T-helper 1 cell treated with Interleukin-12 subunit alpha and Interleukin-12 subunit beta and Interleukin-4 antibody, amounts not matched to agents 30 μg/mL and 1 μg/mL, for 36 hours (primary cell): ENCODE results near the gene CHKA.
A peak's percentile ranks its signal among the peaks of the same experiment; 100 is the strongest.

Experiments
- H3K27ac Mint-ChIP-seq: one replicate; pipeline ENCODE4 v1.8.0; 2021; ENCODE audit warnings: mild to moderate bottlenecking, mixed read lengths
- H3K27me3 Mint-ChIP-seq: one replicate; pipeline ENCODE4 v1.8.0; 2021; ENCODE audit warnings: low read depth, mixed read lengths
- H3K36me3 Mint-ChIP-seq: one replicate; pipeline ENCODE4 v1.8.0; 2021; ENCODE audit warnings: low read depth, mixed read lengths
- H3K4me1 Mint-ChIP-seq: one replicate; pipeline ENCODE4 v1.8.0; 2021; ENCODE audit warnings: low read depth, mixed read lengths
- H3K4me3 Mint-ChIP-seq: one replicate; pipeline ENCODE4 v1.8.0; 2021; ENCODE audit warnings: mild to moderate bottlenecking, moderate library complexity, mixed read lengths
- H3K9me3 Mint-ChIP-seq: one replicate; pipeline ENCODE4 v1.8.0; 2021; ENCODE audit warnings: mixed read lengths

CHKA gene

DNA sequence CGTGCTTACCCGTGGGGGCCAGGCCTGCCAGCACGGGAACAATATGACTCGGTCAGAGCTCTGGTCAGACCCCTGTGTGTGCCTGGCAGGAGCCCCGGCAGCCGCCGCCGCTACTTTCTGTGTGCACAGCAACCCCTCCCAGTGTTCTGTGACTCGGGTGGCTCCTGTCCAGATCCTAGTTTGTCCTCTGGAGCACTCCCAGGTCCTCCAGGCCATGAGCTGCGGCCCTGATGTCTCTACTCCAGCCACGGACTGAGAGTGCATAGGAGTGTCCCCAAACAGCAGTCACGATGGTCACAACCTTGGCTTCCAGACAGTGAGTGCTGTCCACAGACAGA, 87.5 kb downstream of the CHKA start:
- Mint-ChIP-seq H3K27ac (no peak overlapping the region), H3K27me3 (no peaks in the 10 kb centered on the region), H3K4me3 (no peak overlapping the region), H3K36me3 (peaks cover 8% of the 10 kb centered on the region), H3K4me1 (peaks cover 26% of the 10 kb centered on the region), H3K9me3 (no peaks in the 10 kb centered on the region)

DNA sequence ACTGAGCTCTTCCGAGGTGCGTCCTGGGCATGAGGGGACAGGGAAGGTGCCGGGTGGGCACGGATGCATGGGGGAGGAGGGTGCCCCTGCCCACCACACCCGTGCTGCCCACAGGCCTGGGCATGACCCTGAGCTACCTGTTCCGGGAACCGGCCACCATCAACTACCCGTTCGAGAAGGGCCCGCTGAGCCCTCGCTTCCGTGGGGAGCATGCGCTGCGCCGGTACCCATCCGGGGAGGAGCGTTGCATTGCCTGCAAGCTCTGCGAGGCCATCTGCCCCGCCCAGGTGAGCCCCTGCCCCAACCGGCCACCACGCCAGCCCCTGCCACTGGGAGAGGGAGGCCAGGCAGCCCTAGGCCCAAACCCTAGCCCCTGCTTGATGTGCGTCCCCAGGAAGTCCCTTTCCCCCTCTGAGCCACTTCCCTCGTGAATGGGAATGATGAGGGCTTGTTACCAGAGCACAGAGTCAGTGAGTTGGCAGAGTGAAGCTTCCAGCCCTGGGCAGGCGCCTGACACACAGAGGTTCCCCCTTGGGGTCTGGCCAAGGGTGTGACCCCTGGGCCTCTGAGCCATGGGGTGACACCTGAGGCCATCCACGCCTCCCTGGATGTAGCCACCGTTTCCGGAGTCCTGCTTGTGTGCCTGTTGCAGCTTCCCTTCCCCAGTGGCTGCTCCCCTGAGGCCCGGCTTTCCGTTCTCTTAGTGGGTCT, 88.0 kb downstream of the CHKA start:
- no peaks in the 10 kb centered on the region for H3K27me3 Mint-ChIP-seq
- H3K36me3 Mint-ChIP-seq: peaks cover 8% of the 10 kb centered on the region
- peaks cover 26% of the 10 kb centered on the region for H3K4me1 Mint-ChIP-seq
- no peak overlapping the region for H3K27ac Mint-ChIP-seq
- no peaks in the 10 kb centered on the region for H3K9me3 Mint-ChIP-seq
- no peak overlapping the region for H3K4me3 Mint-ChIP-seq

DNA sequence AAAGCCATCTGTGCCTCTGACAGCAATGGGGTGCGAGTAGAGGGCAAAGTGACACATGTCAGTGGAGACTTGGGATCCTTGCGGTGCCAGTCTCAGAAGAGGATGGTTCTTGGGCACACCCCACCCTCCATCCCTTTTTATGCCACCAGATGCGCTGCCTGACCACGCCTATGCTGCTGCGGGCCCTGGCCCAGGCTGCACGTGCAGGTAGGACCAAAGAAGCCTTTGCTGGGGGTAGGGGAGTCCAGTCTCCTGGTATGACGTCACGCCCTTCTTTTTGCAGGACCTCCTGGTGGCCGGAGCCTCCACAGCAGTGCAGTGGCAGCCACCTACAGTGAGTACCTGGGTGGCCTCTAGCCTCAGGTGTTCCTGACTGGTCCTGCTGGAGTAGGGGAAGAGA, 89.2 kb downstream of the CHKA start:
- peak overlapping the region; percentile 95 for H3K4me3 Mint-ChIP-seq
- no peaks in the 10 kb centered on the region for H3K9me3 Mint-ChIP-seq

DNA sequence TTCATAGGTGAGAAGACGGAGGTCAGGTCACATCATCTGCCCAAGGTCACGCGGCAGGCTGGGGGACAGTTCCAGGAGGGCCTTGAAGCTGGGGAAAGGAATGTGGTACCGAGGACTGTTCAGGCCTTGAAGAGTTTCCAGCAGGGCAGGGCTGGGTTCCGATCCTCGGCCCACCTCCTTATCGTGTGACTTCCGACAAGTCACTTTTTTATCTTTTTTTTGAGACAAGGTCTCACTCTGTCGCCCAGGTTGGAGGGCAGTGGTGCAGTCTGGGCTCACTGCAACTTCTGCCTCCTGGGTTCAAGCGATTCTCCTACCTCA, 90.1 kb downstream of the CHKA start:
- Mint-ChIP-seq H3K9me3 (no peaks in the 10 kb centered on the region), H3K27ac (peak overlapping the region; percentile 91), H3K4me1 (peaks cover 16% of the 10 kb centered on the region), H3K36me3 (peaks cover 6% of the 10 kb centered on the region), H3K27me3 (no peaks in the 10 kb centered on the region), H3K4me3 (peak overlapping the region; percentile 95)

More for the DNA sequence above, 89.2 kb downstream of the CHKA start:
- Mint-ChIP-seq H3K27me3 (no peaks in the 10 kb centered on the region), H3K27ac (peak overlapping the region; percentile 91), H3K36me3 (peaks cover 8% of the 10 kb centered on the region), H3K4me1 (peaks cover 20% of the 10 kb centered on the region)

DNA sequence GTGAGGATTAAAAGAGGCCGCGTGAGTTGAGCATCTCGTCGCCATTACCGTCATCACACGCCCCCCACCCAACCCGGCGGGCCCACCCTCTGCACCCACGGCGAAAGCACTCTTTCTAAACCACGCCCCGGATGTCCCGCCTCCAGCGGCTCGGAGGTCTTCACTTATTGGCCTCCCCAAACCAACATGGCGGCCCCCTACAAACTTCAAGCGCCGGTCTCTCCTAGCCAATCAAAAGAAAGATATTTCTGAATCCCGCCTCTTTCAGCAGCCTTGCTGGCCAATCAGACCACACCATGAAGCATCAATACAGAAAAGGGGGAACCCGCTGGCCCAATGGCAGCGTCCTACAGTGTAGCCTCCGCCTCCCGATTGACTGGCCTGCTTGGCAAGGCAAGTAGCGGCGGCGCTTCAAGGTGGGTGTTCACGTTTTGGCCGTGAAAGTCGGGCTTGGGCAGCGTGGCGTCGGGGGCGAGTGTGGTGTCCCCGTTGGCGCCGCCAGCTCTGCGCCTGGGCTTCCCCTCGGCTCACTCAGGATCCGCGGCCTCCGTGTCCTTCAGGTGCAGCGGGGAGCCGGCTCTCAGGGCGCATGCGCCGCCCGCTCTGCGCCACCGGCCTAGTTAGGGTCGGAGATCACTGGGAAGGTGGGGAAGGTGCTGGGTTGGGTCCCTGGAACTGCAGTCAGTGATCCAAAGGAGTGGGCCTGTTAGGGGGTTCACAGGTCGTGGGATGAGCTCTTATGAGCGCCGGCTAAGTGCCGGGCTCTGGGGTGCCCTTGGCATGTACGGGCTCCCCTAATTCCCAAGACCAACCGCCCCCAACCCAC, 90.7 kb downstream of the CHKA start, which contains the start of gene NDUFS8:
NDUFS8 (plus strand) TSS at position 364 of the 826 bp plus-strand sequence. CDS start 1,471 bp downstream, outside the sequence.
- Mint-ChIP-seq H3K4me1 (peaks cover 16% of the 10 kb centered on the region), H3K9me3 (no peaks in the 10 kb centered on the region), H3K27me3 (no peaks in the 10 kb centered on the region), H3K27ac (peak within 1 kb of the TSS; percentile 91), H3K36me3 (peaks cover 6% of the 10 kb centered on the region), H3K4me3 (peak within 1 kb of the TSS; percentile 95)

DNA sequence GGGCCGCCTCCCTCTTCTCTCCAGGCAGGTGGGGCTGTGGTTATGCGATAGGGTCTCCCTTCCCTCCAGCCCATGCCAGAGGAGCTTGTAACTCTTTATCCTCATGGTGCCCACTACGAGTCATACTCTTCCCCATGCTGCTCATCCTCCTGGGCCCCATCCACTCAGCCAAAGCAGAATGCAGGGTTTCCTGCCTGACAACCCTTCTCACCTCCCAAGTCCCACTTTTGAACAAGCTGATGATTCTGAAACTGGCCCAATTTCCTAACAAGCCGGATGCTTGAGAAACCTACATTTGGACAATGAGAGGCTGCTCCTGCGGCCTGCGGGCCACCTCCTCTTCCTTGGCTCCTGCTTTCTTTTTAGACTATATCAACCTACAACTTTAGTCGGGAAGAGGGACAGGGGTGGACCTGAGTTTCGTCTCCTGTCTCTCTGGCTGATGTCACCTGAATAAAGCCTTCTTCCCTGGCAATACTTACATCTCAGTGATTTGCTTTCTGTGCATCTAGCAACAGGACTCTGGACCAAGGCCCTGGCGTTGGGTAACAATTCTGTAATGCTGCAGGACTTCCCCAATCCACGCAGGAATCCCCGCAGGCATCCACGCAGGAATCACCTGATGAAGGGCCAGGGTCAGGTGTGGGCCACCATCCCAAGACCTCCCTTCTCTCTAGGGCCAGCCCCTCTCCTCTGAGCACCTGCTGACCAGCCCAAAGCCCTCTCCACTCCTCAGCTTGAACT, 92.2 kb downstream of the CHKA start:
- Mint-ChIP-seq H3K4me3 (peak overlapping the region; percentile 71), H3K4me1 (peaks cover 19% of the 10 kb centered on the region), H3K36me3 (peaks cover 6% of the 10 kb centered on the region), H3K9me3 (no peaks in the 10 kb centered on the region), H3K27me3 (no peaks in the 10 kb centered on the region), H3K27ac (peak overlapping the region; percentile 41)

DNA sequence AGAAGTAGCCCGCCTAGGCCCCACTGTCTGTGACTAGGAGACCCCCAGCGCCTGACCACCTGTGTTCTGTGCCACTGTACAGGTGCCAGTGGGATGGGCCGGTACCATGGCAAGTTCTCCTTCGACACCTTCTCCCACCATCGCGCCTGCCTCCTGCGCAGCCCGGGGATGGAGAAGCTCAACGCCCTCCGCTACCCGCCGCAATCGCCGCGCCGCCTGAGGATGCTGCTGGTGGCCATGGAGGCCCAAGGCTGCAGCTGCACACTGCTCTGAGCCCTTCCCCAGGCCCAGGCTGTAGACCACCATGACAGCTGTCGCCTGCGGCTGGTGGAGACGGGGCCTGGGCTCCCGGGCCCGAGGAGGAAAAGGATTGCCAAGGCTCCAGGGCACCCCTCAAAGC, 93.5 kb downstream of the CHKA start:
- Mint-ChIP-seq H3K9me3 (no peaks in the 10 kb centered on the region), H3K4me1 (peaks cover 19% of the 10 kb centered on the region), H3K4me3 (no peak overlapping the region), H3K27ac (no peak overlapping the region), H3K36me3 (peaks cover 3% of the 10 kb centered on the region), H3K27me3 (no peaks in the 10 kb centered on the region)

DNA sequence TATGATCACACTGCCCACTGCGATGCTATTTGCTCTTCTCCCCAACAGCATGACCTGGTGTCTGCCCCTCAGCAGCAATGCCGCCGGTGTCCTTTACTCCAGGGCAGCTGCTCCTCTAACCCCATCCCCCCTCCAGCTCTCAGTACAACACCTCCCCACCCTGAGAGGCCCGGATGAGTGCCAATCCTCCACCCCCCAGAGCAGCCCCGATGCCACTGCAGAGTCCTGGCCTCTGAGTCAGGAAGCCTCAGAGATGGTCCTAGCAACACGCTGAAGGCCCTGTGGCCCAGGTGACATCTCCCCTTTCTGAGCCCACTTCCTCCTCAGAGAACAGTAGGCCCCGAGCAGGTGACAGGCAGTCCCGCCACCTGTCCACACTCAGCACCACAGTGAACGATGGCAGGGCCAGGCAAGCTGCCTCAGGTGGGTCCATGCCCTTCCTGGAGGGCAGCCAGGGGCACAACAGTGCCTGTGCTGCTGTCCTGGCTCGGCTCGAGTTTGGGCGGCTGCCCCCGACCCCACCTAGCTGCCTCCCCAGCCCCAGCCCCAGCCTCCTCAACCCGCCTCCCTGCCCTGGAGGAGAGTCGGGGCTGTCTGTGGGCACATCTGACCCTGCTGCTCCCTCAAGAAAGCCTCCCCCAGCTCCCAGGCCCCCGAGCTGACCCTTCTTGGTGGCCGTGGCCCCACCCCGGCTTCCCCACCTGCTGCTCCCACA, 94.6 kb downstream of the CHKA start:
- H3K27ac Mint-ChIP-seq: no peak overlapping the region
- peaks cover 16% of the 10 kb centered on the region for H3K4me1 Mint-ChIP-seq
- H3K4me3 Mint-ChIP-seq: no peak overlapping the region
- peaks cover under 1% of the 10 kb centered on the region for H3K36me3 Mint-ChIP-seq
- H3K9me3 Mint-ChIP-seq: no peaks in the 10 kb centered on the region
- H3K27me3 Mint-ChIP-seq: no peaks in the 10 kb centered on the region

DNA sequence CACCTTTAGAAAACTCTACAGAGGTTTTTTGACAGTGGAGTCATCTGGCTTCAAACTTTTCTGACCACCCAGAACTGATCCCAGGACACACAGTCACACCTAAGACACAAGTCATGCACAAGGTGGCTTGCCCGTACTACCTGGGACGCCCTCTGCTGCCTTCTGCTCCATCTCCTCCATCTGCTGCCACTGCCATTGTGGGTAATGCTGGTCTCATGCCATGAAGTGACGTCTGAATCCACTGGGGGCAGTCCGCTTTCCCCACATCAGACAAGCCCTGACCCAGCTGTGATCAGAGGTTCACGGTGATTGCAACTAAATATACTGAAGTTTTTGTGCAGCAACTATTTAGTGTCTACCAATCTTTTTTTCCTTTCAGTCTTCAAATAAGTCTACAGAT, 96.1 kb downstream of the CHKA start:
- H3K36me3 Mint-ChIP-seq: no peaks in the 10 kb centered on the region
- H3K27me3 Mint-ChIP-seq: no peaks in the 10 kb centered on the region
- H3K4me1 Mint-ChIP-seq: peaks cover 11% of the 10 kb centered on the region
- H3K27ac Mint-ChIP-seq: no peak overlapping the region
- no peaks in the 10 kb centered on the region for H3K9me3 Mint-ChIP-seq
- no peak overlapping the region for H3K4me3 Mint-ChIP-seq

DNA sequence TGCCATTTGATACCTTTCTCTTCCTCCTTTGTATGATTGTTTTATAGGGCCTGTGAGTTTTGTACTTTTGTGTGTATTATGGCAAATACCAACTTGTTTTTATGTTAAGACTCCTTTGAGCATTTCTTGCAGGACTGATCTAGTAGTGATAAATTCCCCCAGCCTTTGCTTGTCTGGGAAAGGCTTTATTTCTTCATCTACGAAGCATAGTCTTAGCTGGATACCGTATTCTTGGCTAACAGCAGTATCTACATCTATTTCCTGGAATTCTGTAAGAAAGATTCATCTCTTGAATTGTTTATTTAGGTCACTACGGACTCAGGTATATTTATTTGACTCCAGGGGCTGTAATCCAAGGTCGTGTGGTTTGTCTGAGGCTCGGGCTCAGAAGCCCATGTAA, 96.7 kb downstream of the CHKA start:
- no peaks in the 10 kb centered on the region for H3K9me3 Mint-ChIP-seq
- H3K27me3 Mint-ChIP-seq: no peaks in the 10 kb centered on the region
- no peak overlapping the region for H3K27ac Mint-ChIP-seq
- H3K36me3 Mint-ChIP-seq: no peaks in the 10 kb centered on the region
- no peak overlapping the region for H3K4me3 Mint-ChIP-seq
- H3K4me1 Mint-ChIP-seq: peaks cover 9% of the 10 kb centered on the region

DNA sequence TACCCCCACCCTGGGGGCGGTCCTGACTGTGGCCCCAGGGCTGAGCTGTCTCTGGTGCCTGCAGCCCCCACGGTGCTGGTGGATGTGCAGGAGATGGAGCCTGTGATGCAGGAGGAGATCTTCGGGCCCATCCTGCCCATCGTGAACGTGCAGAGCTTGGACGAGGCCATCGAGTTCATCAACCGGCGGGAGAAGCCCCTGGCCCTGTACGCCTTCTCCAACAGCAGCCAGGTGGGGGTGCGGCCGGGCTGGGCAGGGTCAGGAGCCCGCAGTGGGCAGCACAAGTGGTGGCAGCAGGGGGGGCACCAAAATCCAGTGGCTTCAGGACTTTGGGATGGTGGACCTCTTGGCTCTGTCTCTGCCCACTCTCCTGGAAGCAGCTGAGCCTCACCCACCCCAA, 98.7 kb downstream of the CHKA start:
- H3K4me3 Mint-ChIP-seq: no peak overlapping the region
- H3K27me3 Mint-ChIP-seq: no peaks in the 10 kb centered on the region
- H3K9me3 Mint-ChIP-seq: no peaks in the 10 kb centered on the region
- no peak overlapping the region for H3K27ac Mint-ChIP-seq
- peaks cover 3% of the 10 kb centered on the region for H3K4me1 Mint-ChIP-seq
- no peaks in the 10 kb centered on the region for H3K36me3 Mint-ChIP-seq

DNA sequence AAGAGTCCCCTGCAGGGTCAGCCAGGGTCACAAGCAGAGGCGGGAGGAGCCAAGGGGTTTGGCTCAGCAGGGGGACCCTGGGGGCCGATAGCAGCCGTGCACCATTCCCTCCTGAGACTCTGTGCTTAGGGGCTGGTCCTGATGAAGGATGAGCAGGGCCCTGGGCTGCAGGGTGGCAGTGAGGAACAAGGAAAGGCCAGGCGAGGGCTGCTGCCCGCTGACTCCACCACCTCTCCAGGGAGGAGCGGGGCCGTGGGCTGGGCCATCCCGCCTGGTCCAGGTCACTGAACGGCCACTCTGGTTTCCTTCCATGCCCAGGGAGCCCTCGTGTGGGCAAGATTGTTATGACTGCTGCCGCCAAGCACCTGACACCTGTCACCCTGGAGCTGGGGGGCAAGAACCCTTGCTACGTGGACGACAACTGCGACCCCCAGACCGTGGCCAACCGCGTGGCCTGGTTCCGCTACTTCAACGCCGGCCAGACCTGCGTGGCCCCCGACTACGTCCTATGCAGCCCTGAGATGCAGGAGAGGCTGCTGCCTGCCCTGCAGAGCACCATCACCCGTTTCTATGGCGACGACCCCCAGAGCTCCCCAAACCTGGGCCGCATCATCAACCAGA, 99.9 kb downstream of the CHKA start:
- Mint-ChIP-seq H3K9me3 (no peaks in the 10 kb centered on the region), H3K36me3 (no peaks in the 10 kb centered on the region), H3K27ac (no peak overlapping the region), H3K4me1 (peaks cover 3% of the 10 kb centered on the region), H3K4me3 (no peak overlapping the region), H3K27me3 (no peaks in the 10 kb centered on the region)

DNA sequence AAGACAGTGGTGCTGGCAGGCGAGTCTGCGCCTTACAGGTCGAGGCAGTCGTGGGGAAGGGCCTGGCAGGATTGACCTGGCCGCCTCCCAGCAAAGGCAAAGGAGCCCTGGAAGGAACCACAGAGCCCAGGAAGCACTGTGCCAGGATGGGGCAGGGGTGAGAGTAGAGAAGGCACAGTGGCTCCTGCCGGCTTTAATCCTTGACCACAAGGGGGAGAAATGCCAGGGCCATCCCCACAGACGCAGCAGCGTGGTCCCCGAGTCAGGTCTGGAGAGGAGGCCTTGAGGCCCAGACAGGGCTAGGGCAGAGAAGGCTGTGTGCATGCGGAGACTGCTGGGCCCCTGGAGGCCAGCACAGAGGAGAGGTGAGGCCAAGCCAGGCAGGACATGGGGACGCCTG, 100.6 kb downstream of the CHKA start:
- no peak overlapping the region for H3K27ac Mint-ChIP-seq
- H3K9me3 Mint-ChIP-seq: no peaks in the 10 kb centered on the region
- no peaks in the 10 kb centered on the region for H3K27me3 Mint-ChIP-seq
- H3K36me3 Mint-ChIP-seq: no peaks in the 10 kb centered on the region
- H3K4me1 Mint-ChIP-seq: peaks cover 3% of the 10 kb centered on the region
- H3K4me3 Mint-ChIP-seq: no peak overlapping the region

DNA sequence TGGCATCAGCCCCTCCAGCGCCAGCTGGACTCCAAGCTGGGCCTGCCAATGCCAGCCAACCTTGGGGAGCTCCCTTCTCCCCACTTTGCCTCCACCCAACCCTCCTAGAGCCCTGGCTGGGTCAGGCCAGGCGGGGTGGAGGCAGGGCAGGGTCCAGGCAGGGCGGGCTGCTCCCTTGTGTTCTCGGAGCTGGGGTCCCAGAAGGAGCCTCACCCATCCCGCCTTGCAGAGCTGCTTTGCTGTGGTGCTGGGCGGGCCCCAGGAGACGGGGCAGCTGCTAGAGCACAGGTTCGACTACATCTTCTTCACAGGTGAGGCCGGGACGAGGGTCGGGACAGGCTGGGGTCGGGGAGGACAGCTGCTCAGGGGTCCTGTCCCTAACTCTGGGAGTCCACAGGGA, 101.7 kb downstream of the CHKA start:
- H3K4me3 Mint-ChIP-seq: no peak overlapping the region
- no peaks in the 10 kb centered on the region for H3K4me1 Mint-ChIP-seq
- no peaks in the 10 kb centered on the region for H3K27me3 Mint-ChIP-seq
- no peak overlapping the region for H3K27ac Mint-ChIP-seq
- no peaks in the 10 kb centered on the region for H3K9me3 Mint-ChIP-seq
- no peaks in the 10 kb centered on the region for H3K36me3 Mint-ChIP-seq
